MM.1S (cell line): Measurements from ENCODE around the gene C3orf70.

Experiments used
- DNase-seq: peaks from one replicate; pipeline ENCODE4 v3.0.0-alpha.2; 2015
- H2AFZ ChIP-seq: fragments of 300-600 bp; sonication (generic); 2 replicates; pipeline ENCODE4 v1.6.0; 2016; ENCODE audit warnings: antibody characterized with exemption, low read length
- H3F3A ChIP-seq: fragments of 300-600 bp; sonication (generic); 2 replicates; pipeline ENCODE4 v1.6.1; 2016; ENCODE audit warnings: mild to moderate bottlenecking, antibody characterized with exemption, low read length, moderate library complexity, mixed read lengths; ENCODE audit not compliant: insufficient read depth
- H3K27ac ChIP-seq: fragments of 300-600 bp; sonication (generic); 2 replicates; pipeline ENCODE4 v1.5.1; 2016; ENCODE audit warnings: mild to moderate bottlenecking, low read length
- H3K27me3 ChIP-seq: fragments of 300-600 bp; sonication (generic); replicated peaks from 2 replicates; pipeline ENCODE4 v1.6.0; 2016; ENCODE audit warnings: low read length; ENCODE audit not compliant: insufficient read depth
- H3K36me3 ChIP-seq: fragments of 300-600 bp; sonication (generic); replicated peaks from 2 replicates; pipeline ENCODE4 v1.6.1; 2016; ENCODE audit warnings: mild to moderate bottlenecking, low read length, mixed read lengths; ENCODE audit not compliant: insufficient read depth
- H3K4me1 ChIP-seq: fragments of 300-600 bp; sonication (generic); 2 replicates; pipeline ENCODE4 v1.6.1; 2016; ENCODE audit warnings: low read length, mixed read lengths
- H3K4me2 ChIP-seq: fragments of 300-600 bp; sonication (generic); 2 replicates; pipeline ENCODE4 v1.6.0; 2016; ENCODE audit warnings: low read depth, low read length
- H3K4me3 ChIP-seq: fragments of 300-600 bp; sonication (generic); 2 replicates; pipeline ENCODE4 v1.5.1; 2016; ENCODE audit warnings: low read length, mixed read lengths
- H3K79me2 ChIP-seq: fragments of 300-600 bp; sonication (generic); 2 replicates; pipeline ENCODE4 v1.6.1; 2016; ENCODE audit warnings: mixed run types, low read length, mixed read lengths
- H3K9ac ChIP-seq: fragments of 300-600 bp; sonication (generic); 2 replicates; pipeline ENCODE4 v1.6.1; 2016; ENCODE audit warnings: low read length, mixed read lengths
- H3K9me2 ChIP-seq: fragments of 300-600 bp; sonication (generic); replicated peaks from 2 replicates; pipeline ENCODE4 v1.6.1; 2016; ENCODE audit warnings: mild to moderate bottlenecking, low read length, mixed read lengths; ENCODE audit not compliant: insufficient read depth
- H3K9me3 ChIP-seq: fragments of 300-600 bp; sonication (generic); replicated peaks from 2 replicates; pipeline ENCODE4 v1.6.1; 2016; ENCODE audit warnings: mild to moderate bottlenecking, low read length, mixed read lengths; ENCODE audit not compliant: insufficient read depth
- H4K20me1 ChIP-seq: fragments of 300-600 bp; sonication (generic); 2 replicates; pipeline ENCODE4 v1.6.1; 2016; ENCODE audit warnings: mild to moderate bottlenecking, low read length, moderate library complexity, mixed read lengths; ENCODE audit not compliant: insufficient read depth
- CTCF ChIP-seq: fragments of 300-600 bp; sonication (generic); IDR thresholded peaks from 2 replicates; pipeline ENCODE4 v1.5.1; 2016; ENCODE audit warnings: antibody characterized with exemption, low read length, mixed read lengths
- EZH2 ChIP-seq: fragments of 300-600 bp; sonication (generic); optimal IDR thresholded peaks from 2 replicates; pipeline ENCODE3; 2017; ENCODE audit warnings: low read depth, mild to moderate bottlenecking, antibody characterized with exemption, low read length, mixed read lengths
- EZH2phosphoT487 ChIP-seq: fragments of 300-600 bp; sonication (generic); IDR thresholded peaks from 2 replicates; pipeline ENCODE4 v1.6.1; 2018; ENCODE audit warnings: antibody characterized with exemption, low read length

C3orf70 gene

DNA sequence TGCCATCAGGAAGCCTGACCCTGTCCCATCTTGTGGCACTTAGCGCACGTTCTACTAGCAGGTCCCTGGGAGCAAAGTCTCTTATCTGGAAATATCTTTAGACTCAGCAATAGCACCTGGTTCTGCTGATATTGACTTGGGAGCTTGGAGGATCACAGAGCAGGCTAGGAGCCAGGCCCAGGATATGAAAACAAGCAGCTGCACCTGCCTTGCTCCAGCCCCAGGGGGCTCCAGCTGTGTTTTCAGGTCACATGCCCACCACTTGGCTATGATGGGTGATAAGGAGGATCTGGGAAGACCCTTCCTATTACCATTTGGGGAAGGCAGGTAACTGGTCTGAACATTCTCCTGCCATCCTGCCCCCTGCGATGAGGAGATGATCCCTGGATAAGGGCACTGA lies 87.8 kb downstream of the C3orf70 start:
- H3K4me3 ChIP-seq, result no peak overlapping the region
- H3K4me2 ChIP-seq, result no peak overlapping the region
- DNase-seq, result no peak
- H3K4me1 ChIP-seq, result peaks cover 21% of the 10 kb centered on the region
- peaks cover 10% of the 10 kb centered on the region for H3F3A ChIP-seq
- no peaks in the 10 kb centered on the region for H3K27me3 ChIP-seq
- no peak overlapping the region for H3K9ac ChIP-seq
- no peaks in the 10 kb centered on the region for H3K9me3 ChIP-seq
- H3K36me3 ChIP-seq, result no peaks in the 10 kb centered on the region
- TF ChIP-seq CTCF, result peak; percentile 20; the same call in 1 of the 2 replicates
- no peak for TF ChIP-seq EZH2phosphoT487
- TF ChIP-seq EZH2, result no peak
- no peak overlapping the region for H3K27ac ChIP-seq
- no peaks in the 10 kb centered on the region for H3K79me2 ChIP-seq
- no peaks in the 10 kb centered on the region for H3K9me2 ChIP-seq
- H2AFZ ChIP-seq, result no peak overlapping the region
- no peaks in the 10 kb centered on the region for H4K20me1 ChIP-seq

GRCh38 chr3:185063431-185063830 lies 89.4 kb downstream of the C3orf70 start:
- Histone ChIP-seq H3K4me1 (peaks cover 21% of the 10 kb centered on the region), H3K9me2 (no peaks in the 10 kb centered on the region), H3K79me2 (no peaks in the 10 kb centered on the region), H3K27ac (peak overlapping the region; percentile 87), H3K9ac (peak overlapping the region; percentile 53), H3K9me3 (no peaks in the 10 kb centered on the region), H3K4me3 (peak overlapping the region; percentile 31; the same call in 1 of the 2 replicates), H3K36me3 (no peaks in the 10 kb centered on the region), H3K4me2 (peak overlapping the region; percentile 63; the same call in 1 of the 2 replicates), H4K20me1 (no peaks in the 10 kb centered on the region), H3K27me3 (no peaks in the 10 kb centered on the region), H3F3A (peaks cover 10% of the 10 kb centered on the region), H2AFZ (peak overlapping the region; percentile 40; the same call in 1 of the 2 replicates)
- TF ChIP-seq EZH2phosphoT487 (no peak), CTCF (peak; percentile 20; the same call in 1 of the 2 replicates)
- peak; percentile 88 for DNase-seq

DNA sequence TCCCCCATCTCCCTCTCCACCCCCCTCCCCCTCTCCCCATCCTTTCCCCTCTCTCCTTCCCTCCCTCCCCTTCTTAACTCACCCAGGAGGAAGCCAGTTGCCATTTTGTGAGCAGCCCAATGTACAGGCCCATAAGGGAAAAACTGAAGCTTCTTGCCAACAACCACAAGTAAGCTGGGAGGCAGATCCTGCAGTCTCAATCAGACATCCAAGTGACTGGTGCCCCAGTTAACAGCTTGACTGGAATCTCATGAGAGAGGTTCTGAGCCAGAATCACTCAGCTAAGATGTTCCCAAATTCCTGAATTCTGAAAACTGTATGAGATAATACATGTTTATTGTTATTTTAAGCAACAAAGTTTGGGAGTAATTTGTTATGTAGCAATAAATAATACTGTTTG lies 90.7 kb downstream of the C3orf70 start:
- Histone ChIP-seq H3K79me2 (no peaks in the 10 kb centered on the region), H2AFZ (no peak overlapping the region), H3K4me2 (no peak overlapping the region), H4K20me1 (no peaks in the 10 kb centered on the region), H3K27ac (peak overlapping the region; percentile 87; the same call in 1 of the 2 replicates), H3K9me2 (no peaks in the 10 kb centered on the region), H3K36me3 (no peaks in the 10 kb centered on the region), H3K9me3 (no peaks in the 10 kb centered on the region), H3K27me3 (no peaks in the 10 kb centered on the region), H3K9ac (no peak overlapping the region; the same call in 1 of the 2 replicates), H3F3A (peaks cover 10% of the 10 kb centered on the region), H3K4me1 (peaks cover 21% of the 10 kb centered on the region), H3K4me3 (no peak overlapping the region)
- no peak for TF ChIP-seq EZH2phosphoT487
- TF ChIP-seq CTCF, result no peak
- no peak for TF ChIP-seq EZH2
- no peak for DNase-seq
